Testis (tissue), 3 donors: ENCODE data around the gene MRLN. TPM values are rescaled to one million over a fixed set of nuclear protein-coding genes. Genes with fewer than 3 reads are reported as not detected.

Experiments used
- DNase-seq: peaks from one replicate; pipeline ENCODE4 v3.0.0-alpha.2; 2019
- H3K27ac ChIP-seq, 2 donors: fragments of 200-600 bp; sonication (generic); one replicate each; pipeline ENCODE4 v1.5.1; 2019
- H3K27me3 ChIP-seq: fragments of 200-600 bp; sonication (generic); one replicate; pipeline ENCODE4 v1.5.1; 2019
- H3K36me3 ChIP-seq: fragments of 200-600 bp; sonication (generic); one replicate; pipeline ENCODE4 v1.5.1; 2017; ENCODE audit warnings: low read depth; ENCODE audit errors: missing control alignments
- H3K4me1 ChIP-seq: fragments of 200-600 bp; sonication (generic); one replicate; pipeline ENCODE4 v1.5.1; 2019
- H3K4me3 ChIP-seq, 2 donors: fragments of 200-600 bp; sonication (generic); one replicate each; pipeline ENCODE4 v1.5.1; 2017 to 2019
- H3K9me3 ChIP-seq: fragments of 200-600 bp; sonication (generic); one replicate; pipeline ENCODE4 v1.5.1; 2017
- POLR2A ChIP-seq: fragments of 450-650 bp; IDR thresholded peaks from one replicate; pipeline ENCODE4 v1.6.1; 2017; ENCODE audit warnings: antibody characterized with exemption, mild to moderate bottlenecking, moderate library complexity
- WGBS, 2 donors: methylation state at CpG; one replicate each; pipeline ENCODE4 v1.1.5; 2018; 5-methylcytosine and 5-hydroxymethylcytosine counted together
- intact Hi-C: fragments of 100-400 bp; cut with DNase I; formaldehyde crosslinking; loops from one replicate; pipeline ENCODE4 v1.15.1; 2023; ENCODE audit warnings: low total_unique reads
- polyA plus RNA-seq: library from polyadenylated mRNA; stranded (reverse); fragments of 350-450 nt; fragmentation: Illumina TruSeq; extraction: RNeasy Lipid Tissue Mini Kit (QIAGEN cat#74804); gene quantifications from one replicate; pipeline ENCODE4 v1.2.3, GENCODE V29; 2014; ENCODE audit warnings: low read depth, low replicate concordance; ENCODE audit not compliant: insufficient read depth
- total RNA-seq, 2 donors: library from RNA; depleted of rRNA; stranded (reverse); fragments of >200 nt; gene quantifications; one replicate each; pipeline ENCODE4 v1.2.3, GENCODE V29; 2016
- TF ChIP-seq, protein P1 (sequence below), 3 experiments: fragments of 450-650 bp in 2 of 3; fragments of 200-600 bp in 1 of 3; sonication (generic) in 1 of 3; IDR thresholded peaks; one replicate each; pipeline ENCODE4 v1.5.1; 2016 to 2019; ENCODE audit warnings: antibody characterized with exemption in 3 of 3, mild to moderate bottlenecking in 2 of 3, moderate library complexity in 1 of 3

MRLN gene
- total and polyA plus RNA-seq, 3 donors from 2014 or later: 1.4 TPM; not detected in 2

DNA sequence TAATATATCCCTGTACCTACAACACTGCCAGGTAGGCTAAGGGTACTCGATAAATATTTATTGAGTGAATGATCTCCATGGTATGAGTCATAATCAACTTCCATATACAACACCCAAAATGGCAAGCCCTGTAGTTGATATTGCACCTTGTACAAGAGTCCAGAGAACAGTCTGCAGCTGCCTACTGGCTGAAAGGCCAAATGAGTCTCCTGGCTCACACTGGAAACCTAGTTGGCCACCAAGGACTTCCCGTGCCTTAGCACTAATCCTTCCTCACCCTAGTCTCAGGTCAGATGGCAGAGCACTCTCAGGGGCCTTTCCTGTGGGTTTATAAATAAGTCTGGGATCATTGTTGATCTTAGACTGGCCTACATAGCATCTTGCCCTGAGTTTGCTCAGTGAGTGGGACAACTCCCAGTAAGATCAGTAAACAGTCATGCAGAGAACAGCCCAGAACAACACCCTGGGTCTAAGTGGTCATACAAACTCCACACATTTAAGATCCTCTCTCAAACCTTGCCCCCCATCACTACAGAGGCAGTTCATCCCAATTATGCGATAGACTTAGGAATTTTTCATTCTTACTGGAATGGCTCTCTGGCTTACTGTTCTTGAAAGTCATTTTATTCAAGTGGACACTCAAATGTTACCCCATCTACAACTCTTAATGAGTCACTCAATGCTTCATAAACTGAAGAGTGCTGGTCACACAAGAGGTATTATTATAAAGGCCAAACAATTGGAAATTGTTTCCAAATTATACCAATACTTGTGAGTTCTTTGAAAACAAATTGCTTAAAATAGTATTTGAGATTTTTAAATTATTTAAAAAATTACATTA lies 28.9 kb downstream of the MRLN start:
- intact Hi-C loops: no loop called here
- TF ChIP-seq, protein P1, sequence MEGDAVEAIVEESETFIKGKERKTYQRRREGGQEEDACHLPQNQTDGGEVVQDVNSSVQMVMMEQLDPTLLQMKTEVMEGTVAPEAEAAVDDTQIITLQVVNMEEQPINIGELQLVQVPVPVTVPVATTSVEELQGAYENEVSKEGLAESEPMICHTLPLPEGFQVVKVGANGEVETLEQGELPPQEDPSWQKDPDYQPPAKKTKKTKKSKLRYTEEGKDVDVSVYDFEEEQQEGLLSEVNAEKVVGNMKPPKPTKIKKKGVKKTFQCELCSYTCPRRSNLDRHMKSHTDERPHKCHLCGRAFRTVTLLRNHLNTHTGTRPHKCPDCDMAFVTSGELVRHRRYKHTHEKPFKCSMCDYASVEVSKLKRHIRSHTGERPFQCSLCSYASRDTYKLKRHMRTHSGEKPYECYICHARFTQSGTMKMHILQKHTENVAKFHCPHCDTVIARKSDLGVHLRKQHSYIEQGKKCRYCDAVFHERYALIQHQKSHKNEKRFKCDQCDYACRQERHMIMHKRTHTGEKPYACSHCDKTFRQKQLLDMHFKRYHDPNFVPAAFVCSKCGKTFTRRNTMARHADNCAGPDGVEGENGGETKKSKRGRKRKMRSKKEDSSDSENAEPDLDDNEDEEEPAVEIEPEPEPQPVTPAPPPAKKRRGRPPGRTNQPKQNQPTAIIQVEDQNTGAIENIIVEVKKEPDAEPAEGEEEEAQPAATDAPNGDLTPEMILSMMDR (IDR thresholded peaks at IDR 0.05): no peak
- no peak for TF ChIP-seq POLR2A
- Histone ChIP-seq H3K27ac (no peak overlapping the region), H3K4me3 (no peak overlapping the region), H3K27me3 (no peaks in the 10 kb centered on the region), H3K9me3 (no peaks in the 10 kb centered on the region), H3K36me3 (no peaks in the 10 kb centered on the region), H3K4me1 (no peaks in the 10 kb centered on the region)
- no peak for DNase-seq
- 75 to 96% methylated on average over 3 of the region's 3 CpGs for WGBS, 2 donors

DNA sequence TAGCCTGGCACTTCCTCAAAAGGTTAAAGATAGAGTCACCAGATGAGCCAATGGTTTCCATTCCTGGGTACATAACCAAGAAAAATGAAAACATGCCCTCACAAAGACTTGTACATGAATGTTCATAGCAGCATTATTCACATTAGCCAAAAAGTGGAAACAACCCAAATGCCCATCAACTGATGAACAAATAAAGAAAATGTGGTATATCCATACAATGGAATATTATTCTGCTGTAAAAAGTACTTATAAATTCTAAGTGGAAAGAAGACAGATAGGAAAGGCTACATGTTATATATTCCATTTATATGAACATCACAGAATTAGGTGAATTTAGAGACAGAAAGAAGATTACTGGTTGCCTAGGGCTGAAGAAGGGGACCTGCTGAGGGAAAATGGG lies 32.9 kb downstream of the MRLN start:
- Histone ChIP-seq H3K9me3 (no peaks in the 10 kb centered on the region), H3K4me3 (no peak overlapping the region), H3K27ac (no peak overlapping the region), H3K27me3 (no peaks in the 10 kb centered on the region), H3K36me3 (no peaks in the 10 kb centered on the region), H3K4me1 (no peaks in the 10 kb centered on the region)
- no peak for TF ChIP-seq POLR2A
- TF ChIP-seq, protein P1 (IDR thresholded peaks at IDR 0.05): no peak
- intact Hi-C loops: no loop called here
- no peak for DNase-seq

DNA sequence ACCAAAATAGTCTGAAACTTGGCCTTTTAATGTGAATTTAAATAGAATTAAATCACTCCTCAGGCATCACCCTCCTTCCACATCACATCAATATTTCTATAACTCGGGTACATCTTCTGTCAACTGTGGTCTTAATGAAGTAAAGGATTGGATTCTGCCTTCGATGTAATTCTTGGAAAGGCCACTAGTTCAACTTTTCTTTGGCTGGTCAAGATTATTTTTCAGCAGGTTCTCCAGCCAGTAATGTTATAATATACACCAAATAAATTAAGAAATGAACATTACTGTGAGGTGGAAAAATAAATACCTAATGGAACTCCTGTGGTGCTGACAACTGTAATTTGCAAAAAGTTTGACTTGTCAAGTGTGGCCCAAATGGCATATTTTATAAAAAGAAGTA lies 33.9 kb downstream of the MRLN start:
- 48 to 58% methylated on average over 2 of the region's 2 CpGs for WGBS, 2 donors
- DNase-seq: no peak
- Histone ChIP-seq H3K27ac (no peak overlapping the region), H3K36me3 (no peaks in the 10 kb centered on the region), H3K4me3 (no peak overlapping the region), H3K4me1 (no peaks in the 10 kb centered on the region), H3K27me3 (no peaks in the 10 kb centered on the region), H3K9me3 (no peaks in the 10 kb centered on the region)
- TF ChIP-seq, protein P1 (IDR thresholded peaks at IDR 0.05): peak in 2 of 3 experiments; percentile 2 to 28
- no peak for TF ChIP-seq POLR2A
- intact Hi-C loops: no loop called here

DNA sequence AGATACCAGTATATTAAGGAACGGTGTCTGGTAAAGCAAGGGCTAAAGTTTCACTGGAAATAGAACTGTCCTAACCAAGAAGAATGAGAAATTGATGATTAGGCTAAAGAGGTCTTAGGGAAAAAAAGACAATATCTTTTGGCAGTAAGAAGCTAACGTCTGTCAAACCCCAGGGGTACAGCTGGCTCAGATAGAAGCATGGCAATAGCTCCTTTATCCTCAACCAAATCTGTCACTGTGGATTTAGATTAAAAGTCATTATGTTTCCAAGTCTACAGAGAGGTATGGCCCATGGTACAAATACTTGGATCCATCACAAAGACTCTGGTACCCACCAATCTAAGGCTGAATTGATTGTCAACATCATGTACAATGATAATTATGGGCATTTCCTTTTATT lies 35.0 kb downstream of the MRLN start:
- Histone ChIP-seq H3K4me1 (no peaks in the 10 kb centered on the region), H3K36me3 (no peaks in the 10 kb centered on the region), H3K4me3 (no peak overlapping the region), H3K9me3 (no peaks in the 10 kb centered on the region), H3K27ac (no peak overlapping the region), H3K27me3 (no peaks in the 10 kb centered on the region)
- intact Hi-C loops: no loop called here
- TF ChIP-seq POLR2A: no peak
- TF ChIP-seq, protein P1 (IDR thresholded peaks at IDR 0.05): no peak
- no peak for DNase-seq
- 91 to 92% methylated on average over 2 of the region's 2 CpGs for WGBS, 2 donors
